Neural cell (in vitro differentiated cells): ENCODE results near the gene TSEN54. TPM values are rescaled to one million over a fixed set of nuclear protein-coding genes. Genes with fewer than 3 reads are reported as not detected.

Experiments
- H2AFZ ChIP-seq: fragments of 200-600, 300-800 bp; sonication (generic), shearing (Covaris generic); 2 replicates; pipeline ENCODE4 v1.6.0; 2014; ENCODE audit warnings: low read depth, mild to moderate bottlenecking, antibody characterized with exemption, low read length, moderate library complexity
- H3F3A ChIP-seq: fragments of 200-600 bp; shearing (Covaris generic); 2 replicates; pipeline ENCODE4 v1.6.1; 2016; ENCODE audit warnings: mild to moderate bottlenecking, moderate library complexity, mixed read lengths, antibody characterized with exemption, low read length; ENCODE audit not compliant: insufficient read depth, poor library complexity, severe bottlenecking
- H3K27ac ChIP-seq: fragments of 200-600, 300-800 bp; sonication (generic), shearing (Covaris generic); 2 replicates; pipeline ENCODE4 v1.5.1; 2014; ENCODE audit warnings: mild to moderate bottlenecking, low read length, moderate library complexity
- H3K27me3 ChIP-seq: fragments of 300-800, 200-600 bp; sonication (generic), shearing (Covaris generic); 2 replicates; pipeline ENCODE4 v1.6.0; 2014; ENCODE audit warnings: mild to moderate bottlenecking, low read depth, low read length, moderate library complexity; ENCODE audit not compliant: insufficient read depth
- H3K36me3 ChIP-seq: fragments of 300-800, 200-600 bp; sonication (generic), shearing (Covaris generic); 2 replicates; pipeline ENCODE4 v1.5.1; 2014; ENCODE audit warnings: mild to moderate bottlenecking, antibody characterized with exemption, low read length, moderate library complexity; ENCODE audit not compliant: insufficient read depth
- H3K4me2 ChIP-seq: fragments of 300-800, 200-600 bp; sonication (generic), shearing (Covaris generic); 2 replicates; pipeline ENCODE4 v1.6.0; 2014; ENCODE audit warnings: mild to moderate bottlenecking, low read length
- H3K4me3 ChIP-seq: fragments of 300-800, 200-600 bp; sonication (generic), shearing (Covaris generic); 2 replicates; pipeline ENCODE4 v1.5.1; 2014; ENCODE audit warnings: mild to moderate bottlenecking, low read length, moderate library complexity
- H3K79me2 ChIP-seq: fragments of 200-600 bp; shearing (Covaris generic); replicated peaks from 2 replicates; pipeline ENCODE4 v1.6.0; 2014; ENCODE audit warnings: mild to moderate bottlenecking, low read length, moderate library complexity; ENCODE audit not compliant: insufficient read depth
- H3K9ac ChIP-seq: fragments of 300-800, 200-600 bp; sonication (generic), shearing (Covaris generic); 2 replicates; pipeline ENCODE4 v1.6.1; 2016; ENCODE audit warnings: mild to moderate bottlenecking, low read length, mixed read lengths
- H3K9me2 ChIP-seq: fragments of 200-600 bp; shearing (Covaris generic); 2 replicates; pipeline ENCODE4 v1.6.1; 2016; ENCODE audit warnings: mild to moderate bottlenecking, low read length, mixed read lengths; ENCODE audit not compliant: insufficient read depth
- H3K9me3 ChIP-seq: fragments of 200-600, 300-800 bp; sonication (generic), shearing (Covaris generic); 2 replicates; pipeline ENCODE4 v1.6.1; 2016; ENCODE audit warnings: mild to moderate bottlenecking, mixed run types, low read length, moderate library complexity, mixed read lengths
- H4K20me1 ChIP-seq: fragments of 200-600 bp; shearing (Covaris generic); 2 replicates; pipeline ENCODE4 v1.6.1; 2016; ENCODE audit warnings: mild to moderate bottlenecking, mixed run types; ENCODE audit not compliant: insufficient read depth
- CTCF ChIP-seq: fragments of 450-650 bp; IDR thresholded peaks from 2 replicates; pipeline ENCODE4 v1.5.1; 2014; ENCODE audit warnings: antibody characterized with exemption, mild to moderate bottlenecking, moderate library complexity; ENCODE audit not compliant: poor library complexity, severe bottlenecking
- EP300 ChIP-seq: fragments of 450-650 bp; conservative IDR thresholded peaks from 2 replicates; pipeline ENCODE4 v1.6.1; 2014; ENCODE audit warnings: antibody characterized with exemption, mild to moderate bottlenecking, moderate library complexity; ENCODE audit not compliant: poor library complexity, severe bottlenecking
- EZH2 ChIP-seq: fragments of 200-600, 300-800 bp; shearing (Covaris generic), sonication (generic); IDR thresholded peaks from 2 replicates; pipeline ENCODE4 v1.6.1; 2014; ENCODE audit warnings: antibody characterized with exemption, low read length, borderline replicate concordance, mild to moderate bottlenecking; ENCODE audit not compliant: insufficient read depth, poor library complexity, severe bottlenecking
- MXI1 ChIP-seq: fragments of 450-650 bp; conservative IDR thresholded peaks from 2 replicates; pipeline ENCODE4 v1.6.1; 2014; ENCODE audit warnings: antibody characterized with exemption, mild to moderate bottlenecking; ENCODE audit not compliant: poor library complexity, severe bottlenecking
- POLR2AphosphoS5 ChIP-seq: IDR thresholded peaks from 2 replicates; pipeline ENCODE4 v1.6.1; 2012
- RAD21 ChIP-seq: fragments of 450-650 bp; conservative IDR thresholded peaks from 2 replicates; pipeline ENCODE4 v1.6.1; 2014; ENCODE audit warnings: antibody characterized with exemption, mild to moderate bottlenecking, moderate library complexity
- SMC3 ChIP-seq: fragments of 450-650 bp; conservative IDR thresholded peaks from 2 replicates; pipeline ENCODE4 v1.6.1; 2014; ENCODE audit warnings: antibody characterized with exemption, mild to moderate bottlenecking, moderate library complexity; ENCODE audit not compliant: poor library complexity
- TAF1 ChIP-seq: IDR thresholded peaks from 2 replicates; pipeline ENCODE4 v1.6.1; 2012; ENCODE audit warnings: low read depth
- polyA plus RNA-seq: library from polyadenylated mRNA; depleted of rRNA; stranded (reverse); fragments of >200 nt; gene quantifications from 2 replicates; pipeline ENCODE4 v1.2.3, GENCODE V29; 2014
- TF ChIP-seq, protein P1 (sequence below): IDR thresholded peaks from 2 replicates; pipeline ENCODE4 v1.6.1; 2012; ENCODE audit warnings: borderline replicate concordance

TSEN54 gene
- polyA plus RNA-seq, 1 donor from 2014 or later = 32.2 TPM

DNA sequence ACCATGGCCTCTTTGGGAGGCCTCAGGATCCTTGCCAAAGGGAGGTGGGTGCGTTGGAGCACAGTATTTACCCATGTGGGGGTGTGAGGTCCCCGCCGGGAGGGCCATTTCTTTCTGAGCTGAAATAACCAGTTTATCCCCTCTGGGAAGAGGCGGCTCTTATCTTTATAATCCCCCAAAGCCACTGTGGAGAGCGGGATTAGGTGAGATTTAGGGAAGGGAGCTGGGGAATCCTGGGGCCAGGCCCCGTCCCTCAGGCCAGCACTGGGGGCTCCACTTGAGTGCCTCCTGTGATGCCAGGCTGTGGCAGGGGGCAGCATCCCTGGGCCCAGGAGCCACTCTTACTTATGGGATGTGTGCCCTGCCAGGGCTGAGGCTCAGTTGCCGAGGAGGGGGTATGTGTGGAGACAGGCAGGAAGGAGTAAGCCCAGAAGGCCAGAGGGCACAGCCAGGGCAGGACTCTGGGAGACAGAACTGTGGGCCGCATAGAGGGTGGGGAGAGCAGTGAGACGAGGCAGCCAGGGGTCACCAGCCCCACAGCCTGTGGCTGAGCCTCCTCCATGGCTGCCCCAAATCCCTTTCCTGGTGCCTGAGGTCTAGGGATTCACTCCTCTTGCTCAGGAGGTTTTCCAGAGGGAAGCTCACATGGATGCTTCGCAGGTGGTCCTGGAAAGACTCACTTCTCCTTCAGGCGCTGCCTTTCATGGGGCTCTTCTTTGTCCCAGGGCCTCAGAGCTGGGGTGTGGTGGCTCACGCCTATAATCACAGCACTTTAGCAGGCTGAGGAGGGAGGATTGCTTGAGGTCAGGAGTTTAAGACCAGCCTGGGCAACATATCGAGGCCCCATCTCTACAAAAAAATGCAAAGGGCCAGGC lies 34.9 kb upstream of the TSEN54 start:
- Histone ChIP-seq H3K27ac (no peak overlapping the region), H2AFZ (no peak overlapping the region), H3K27me3 (no peaks in the 10 kb centered on the region), H3K9ac (no peak overlapping the region), H4K20me1 (no peaks in the 10 kb centered on the region), H3F3A (no peaks in the 10 kb centered on the region), H3K79me2 (no peaks in the 10 kb centered on the region), H3K36me3 (no peaks in the 10 kb centered on the region), H3K9me3 (no peaks in the 10 kb centered on the region), H3K9me2 (no peaks in the 10 kb centered on the region), H3K4me3 (no peak overlapping the region), H3K4me2 (no peak overlapping the region)
- TF ChIP-seq POLR2AphosphoS5 (no peak), SMC3 (no peak), MXI1 (no peak), RAD21 (no peak), CTCF (no peak), TAF1 (no peak), EZH2 (no peak), EP300 (no peak)
- TF ChIP-seq, protein P1, sequence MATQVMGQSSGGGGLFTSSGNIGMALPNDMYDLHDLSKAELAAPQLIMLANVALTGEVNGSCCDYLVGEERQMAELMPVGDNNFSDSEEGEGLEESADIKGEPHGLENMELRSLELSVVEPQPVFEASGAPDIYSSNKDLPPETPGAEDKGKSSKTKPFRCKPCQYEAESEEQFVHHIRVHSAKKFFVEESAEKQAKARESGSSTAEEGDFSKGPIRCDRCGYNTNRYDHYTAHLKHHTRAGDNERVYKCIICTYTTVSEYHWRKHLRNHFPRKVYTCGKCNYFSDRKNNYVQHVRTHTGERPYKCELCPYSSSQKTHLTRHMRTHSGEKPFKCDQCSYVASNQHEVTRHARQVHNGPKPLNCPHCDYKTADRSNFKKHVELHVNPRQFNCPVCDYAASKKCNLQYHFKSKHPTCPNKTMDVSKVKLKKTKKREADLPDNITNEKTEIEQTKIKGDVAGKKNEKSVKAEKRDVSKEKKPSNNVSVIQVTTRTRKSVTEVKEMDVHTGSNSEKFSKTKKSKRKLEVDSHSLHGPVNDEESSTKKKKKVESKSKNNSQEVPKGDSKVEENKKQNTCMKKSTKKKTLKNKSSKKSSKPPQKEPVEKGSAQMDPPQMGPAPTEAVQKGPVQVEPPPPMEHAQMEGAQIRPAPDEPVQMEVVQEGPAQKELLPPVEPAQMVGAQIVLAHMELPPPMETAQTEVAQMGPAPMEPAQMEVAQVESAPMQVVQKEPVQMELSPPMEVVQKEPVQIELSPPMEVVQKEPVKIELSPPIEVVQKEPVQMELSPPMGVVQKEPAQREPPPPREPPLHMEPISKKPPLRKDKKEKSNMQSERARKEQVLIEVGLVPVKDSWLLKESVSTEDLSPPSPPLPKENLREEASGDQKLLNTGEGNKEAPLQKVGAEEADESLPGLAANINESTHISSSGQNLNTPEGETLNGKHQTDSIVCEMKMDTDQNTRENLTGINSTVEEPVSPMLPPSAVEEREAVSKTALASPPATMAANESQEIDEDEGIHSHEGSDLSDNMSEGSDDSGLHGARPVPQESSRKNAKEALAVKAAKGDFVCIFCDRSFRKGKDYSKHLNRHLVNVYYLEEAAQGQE = no peak

- TF ChIP-seq CTCF (no peak), MXI1 (no peak), SMC3 (no peak), EZH2 (no peak), EP300 (no peak), TAF1 (no peak), POLR2AphosphoS5 (no peak), RAD21 (no peak)
- TF ChIP-seq, protein P1 = no peak
- Histone ChIP-seq H3K36me3 (no peaks in the 10 kb centered on the region), H3K9ac (no peak overlapping the region), H3K9me2 (no peaks in the 10 kb centered on the region), H3K79me2 (no peaks in the 10 kb centered on the region), H3K9me3 (no peaks in the 10 kb centered on the region), H3K4me3 (no peak overlapping the region), H2AFZ (no peak overlapping the region), H4K20me1 (no peaks in the 10 kb centered on the region), H3K4me2 (no peak overlapping the region), H3K27ac (no peak overlapping the region), H3K27me3 (no peaks in the 10 kb centered on the region), H3F3A (no peaks in the 10 kb centered on the region)
Observed at GRCh38 chr17:75482098-75482942, 34.0 kb upstream of the TSEN54 start.
